ENCODE data around the gene HLF.

Gene HLF

DNA sequence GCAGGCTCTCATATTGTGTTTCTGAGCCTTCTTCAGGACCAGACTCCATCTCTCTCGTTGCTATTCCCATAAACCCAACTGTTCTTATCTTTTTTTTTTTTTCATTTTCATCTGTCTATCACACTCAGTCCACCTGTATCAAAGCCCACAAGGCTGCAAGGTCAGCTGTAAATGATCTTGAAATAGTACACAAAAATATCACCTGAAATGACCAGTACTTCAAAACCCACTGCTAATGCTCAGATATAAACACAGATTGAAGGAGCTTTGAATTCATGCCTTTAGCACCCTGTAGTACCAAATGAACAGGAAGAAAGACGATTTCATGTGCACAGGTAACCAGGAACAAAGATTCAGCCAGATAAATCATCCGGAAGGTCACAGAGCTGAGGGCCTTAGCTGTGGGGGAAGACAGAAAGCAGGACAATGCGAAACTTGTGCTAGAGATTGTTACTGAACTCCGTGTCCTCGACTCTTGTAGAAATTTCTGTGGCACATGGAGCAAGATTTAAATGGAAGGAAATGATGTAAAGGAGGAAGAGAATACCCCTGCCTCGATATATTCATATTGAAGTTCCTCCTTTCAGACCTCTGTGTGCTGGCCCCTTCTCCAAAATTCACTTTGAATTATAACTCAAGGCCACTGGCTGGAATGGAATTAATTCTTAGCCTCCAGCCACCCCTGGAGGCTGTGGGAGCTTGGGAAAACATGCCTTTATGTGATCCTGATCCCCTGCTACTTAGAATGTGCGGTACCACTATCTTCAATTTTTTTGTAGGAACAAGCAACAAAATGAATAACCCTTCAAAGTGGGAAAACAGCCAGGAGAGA, 4.1 kb downstream of the HLF start:
- TF ChIP-seq CTCF (IDR thresholded peaks at IDR 0.05; ENCODE audit: low read depth, low read length, missing control alignments): no peak
- in situ Hi-C loops (cut with HindIII; ENCODE audit: low pct_ligation_motif_present, low sequenced_read_pairs): no loop called here
- Histone ChIP-seq H3K36me3 (replicated peaks) (no peaks in the 10 kb centered on the region), H3K4me3 (ENCODE audit: low read depth, low read length) (no peak overlapping the region), H3K27ac (no peak overlapping the region), H3K27me3 (replicated peaks) (peaks cover 27% of the 10 kb centered on the region)
- DNase-seq: no peak

DNA sequence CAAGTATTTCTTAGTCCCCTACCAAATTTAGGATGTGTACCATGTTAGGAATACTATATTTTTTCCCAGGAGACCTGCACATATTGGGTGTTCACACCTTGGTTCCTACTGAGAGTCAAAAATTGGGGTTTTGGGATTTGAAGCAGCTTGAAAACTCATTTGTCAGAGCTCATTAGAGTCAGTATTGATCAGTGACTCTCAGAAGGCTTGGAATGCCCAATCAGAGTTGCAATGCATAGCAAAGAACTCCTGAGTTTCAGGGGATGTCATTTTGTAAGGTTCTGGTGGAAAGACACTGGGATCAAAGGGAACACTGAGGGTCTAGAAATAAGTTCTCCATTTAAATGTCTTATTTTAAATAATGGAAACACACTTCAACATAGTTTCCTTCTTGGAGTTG, 5.1 kb downstream of the HLF start:
- H3K36me3 ChIP-seq (replicated peaks): no peaks in the 10 kb centered on the region
- H3K27ac ChIP-seq: no peak overlapping the region
- no peak for TF ChIP-seq CTCF (IDR thresholded peaks at IDR 0.05; ENCODE audit: low read depth, low read length, missing control alignments)
- in situ Hi-C loops (cut with HindIII; ENCODE audit: low pct_ligation_motif_present, low sequenced_read_pairs): no loop called here
- no peak for DNase-seq
- no peak overlapping the region for H3K4me3 ChIP-seq (ENCODE audit: low read depth, low read length)
- peaks cover 17% of the 10 kb centered on the region for H3K27me3 ChIP-seq (replicated peaks)

DNA sequence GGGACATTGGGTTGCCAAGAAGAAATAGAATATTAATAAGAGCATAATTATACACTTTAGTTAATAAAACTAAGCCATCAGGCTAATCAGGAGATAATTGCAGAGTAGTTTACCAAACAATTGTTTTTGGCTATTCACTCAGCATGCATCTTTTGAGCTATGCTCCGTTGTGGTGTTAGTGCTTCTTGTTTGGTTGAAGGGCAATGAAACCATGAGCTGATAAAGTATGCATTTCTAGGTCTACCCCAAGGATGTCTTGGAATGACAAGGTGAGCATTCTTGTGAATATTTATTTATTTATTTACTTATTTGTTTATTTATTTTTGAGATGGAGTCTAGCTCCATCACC, 6.4 kb downstream of the HLF start:
- no peak overlapping the region for H3K4me3 ChIP-seq (ENCODE audit: low read depth, low read length)
- in situ Hi-C loops (cut with HindIII; ENCODE audit: low pct_ligation_motif_present, low sequenced_read_pairs): no loop called here
- H3K36me3 ChIP-seq (replicated peaks): no peaks in the 10 kb centered on the region
- H3K27ac ChIP-seq: no peak overlapping the region
- no peak for DNase-seq
- peaks cover 6% of the 10 kb centered on the region for H3K27me3 ChIP-seq (replicated peaks)
- no peak for TF ChIP-seq CTCF (IDR thresholded peaks at IDR 0.05; ENCODE audit: low read depth, low read length, missing control alignments)

DNA sequence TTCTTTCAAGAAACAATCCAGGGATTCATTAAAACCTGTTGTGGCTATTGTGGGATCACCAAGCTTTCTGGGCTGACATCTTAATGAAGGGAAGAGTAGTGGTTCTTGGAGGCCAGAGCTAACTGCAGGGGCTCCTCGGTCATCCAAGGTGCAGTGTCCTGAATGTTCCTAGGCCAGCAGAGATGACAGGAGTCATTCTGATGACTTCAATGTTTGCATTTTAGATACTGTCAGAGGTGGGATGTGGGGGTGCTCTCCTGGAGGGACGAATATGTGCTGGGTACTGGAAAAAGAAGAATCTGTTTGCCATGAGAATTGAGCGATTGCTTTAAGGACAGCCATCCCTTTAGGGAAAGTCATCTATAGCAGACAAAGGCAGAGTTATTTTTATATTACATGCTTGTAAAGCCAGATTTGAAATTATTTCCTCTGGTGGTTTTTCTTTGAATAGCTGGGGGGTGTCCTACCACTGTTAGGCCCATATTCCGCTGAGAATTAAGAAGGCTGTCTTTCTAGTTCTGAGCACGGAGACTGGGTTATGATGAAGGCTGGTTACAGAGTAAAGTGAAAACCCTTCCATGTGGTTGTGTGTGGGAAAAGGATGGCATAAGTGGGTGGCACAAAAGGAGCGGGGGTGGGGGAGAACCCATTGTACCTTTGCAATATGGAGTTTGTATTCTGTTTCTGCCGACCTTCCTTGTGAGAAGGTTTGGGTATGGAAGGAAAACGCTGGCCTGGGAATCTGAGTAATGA, 7.4 kb downstream of the HLF start:
- in situ Hi-C loops (cut with HindIII; ENCODE audit: low pct_ligation_motif_present, low sequenced_read_pairs): no loop called here
- DNase-seq: no peak
- no peak for TF ChIP-seq CTCF (IDR thresholded peaks at IDR 0.05; ENCODE audit: low read depth, low read length, missing control alignments)
- no peaks in the 10 kb centered on the region for H3K36me3 ChIP-seq (replicated peaks)
- H3K27ac ChIP-seq: no peak overlapping the region
- peaks cover 2% of the 10 kb centered on the region for H3K27me3 ChIP-seq (replicated peaks)
- no peak overlapping the region for H3K4me3 ChIP-seq (ENCODE audit: low read depth, low read length)

GRCh38 chr17:55272711-55273578, 8.2 kb downstream of the HLF start:
- Histone ChIP-seq H3K36me3 (replicated peaks) (no peaks in the 10 kb centered on the region), H3K27me3 (replicated peaks) (peaks cover 2% of the 10 kb centered on the region), H3K4me3 (ENCODE audit: low read depth, low read length) (no peak overlapping the region), H3K27ac (no peak overlapping the region)
- no peak for DNase-seq
- no peak for TF ChIP-seq CTCF (IDR thresholded peaks at IDR 0.05; ENCODE audit: low read depth, low read length, missing control alignments)
- in situ Hi-C loops (cut with HindIII; ENCODE audit: low pct_ligation_motif_present, low sequenced_read_pairs): no loop called here

Measured in brain microvascular endothelial cell (primary cell).